AG09309 (cell line): ENCODE data around the gene ITGB3.
A peak's percentile ranks its signal among the peaks of the same experiment; 100 is the strongest.

ENCODE experiments used
- DNase-seq: peaks from one replicate; pipeline ENCODE4 v3.0.0-alpha.2; 2010; ENCODE audit warnings: low read depth
- H3K4me3 ChIP-seq: 2 replicates; pipeline ENCODE4 v1.5.1; 2011; ENCODE audit warnings: mild to moderate bottlenecking, low read depth, low read length, moderate library complexity; ENCODE audit not compliant: control insufficient read depth
- CTCF ChIP-seq: IDR thresholded peaks from 2 replicates; pipeline ENCODE4 v1.5.1; 2011; ENCODE audit warnings: mild to moderate bottlenecking, low read depth, low read length, inconsistent platforms; ENCODE audit not compliant: insufficient read depth, control insufficient read depth; ENCODE audit errors: missing control alignments

Gene ITGB3

GRCh38 chr17:47323382-47324223 is 70.0 kb downstream of the ITGB3 start, which contains the start of gene EFCAB13:
Gene EFCAB13, plus strand, starts transcription at chr17:47323955. Its CDS starts 4,399 bp downstream, at chr17:47328354.
- DNase-seq: no peak
- TF ChIP-seq CTCF: peak; percentile 7
- peak within 1 kb of the TSS; percentile 82 for H3K4me3 ChIP-seq

- peak overlapping the region; percentile 82 for H3K4me3 ChIP-seq
- TF ChIP-seq CTCF: no peak
- DNase-seq: no peak
Measured at GRCh38 chr17:47324224-47325020, 70.8 kb downstream of the ITGB3 start.

GRCh38 chr17:47325176-47325575 is 71.5 kb downstream of the ITGB3 start:
- TF ChIP-seq CTCF: no peak
- DNase-seq: no peak
- no peak overlapping the region for H3K4me3 ChIP-seq

GRCh38 chr17:47330548-47330947 is 76.9 kb downstream of the ITGB3 start:
- H3K4me3 ChIP-seq: no peak overlapping the region
- TF ChIP-seq CTCF: no peak
- no peak for DNase-seq

GRCh38 chr17:47332287-47332686 is 78.7 kb downstream of the ITGB3 start:
- no peak for DNase-seq
- no peak for TF ChIP-seq CTCF
- no peak overlapping the region for H3K4me3 ChIP-seq

GRCh38 chr17:47335101-47335936 is 81.7 kb downstream of the ITGB3 start:
- no peak for TF ChIP-seq CTCF

More at GRCh38 chr17:47335101-47335936, 81.7 kb downstream of the ITGB3 start:
- no peak overlapping the region for H3K4me3 ChIP-seq
- DNase-seq: no peak
